Kidney tubule cell (primary cell): ENCODE measurements around the gene RTP2.
A peak's percentile ranks its signal among the peaks of the same experiment; 100 is the strongest.
"Not testable (repeated sequence)": the region's sequence is repeated elsewhere in the genome, so short reads cannot be mapped to it uniquely, and the experiment has no call there.

Experiments used
- DNase-seq: peaks from one replicate; pipeline ENCODE4 v3.0.0-alpha.2; 2018; ENCODE audit warnings: low spot score

The RTP2 gene

GRCh38 chr3:187713504-187713903, 11.1 kb upstream of the RTP2 start:
- peak; percentile 41 for DNase-seq

DNA sequence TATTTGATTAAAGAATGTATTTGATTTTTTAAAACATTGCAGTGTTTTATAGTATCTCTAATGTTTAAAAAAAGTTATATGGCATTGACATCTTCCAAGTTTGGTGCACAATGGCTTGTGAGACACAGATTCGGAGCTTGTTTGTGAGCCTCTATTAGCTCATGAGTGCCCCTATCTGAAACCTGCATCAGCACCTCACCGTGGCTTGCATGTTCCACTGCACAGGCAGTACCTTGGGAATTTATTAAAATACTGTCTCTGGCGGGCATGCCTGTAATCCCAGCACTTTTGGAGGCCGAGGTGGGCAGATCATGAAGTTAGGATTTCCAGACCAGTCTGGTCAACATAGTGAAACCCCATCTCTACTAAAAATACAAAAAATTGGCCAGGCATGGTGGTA, 6.8 kb upstream of the RTP2 start:
- DNase-seq, result peak; percentile 11

- peak; percentile 64 for DNase-seq
These were observed 6.3 kb upstream of the RTP2 start for GRCh38 chr3:187708696-187709095.

DNA sequence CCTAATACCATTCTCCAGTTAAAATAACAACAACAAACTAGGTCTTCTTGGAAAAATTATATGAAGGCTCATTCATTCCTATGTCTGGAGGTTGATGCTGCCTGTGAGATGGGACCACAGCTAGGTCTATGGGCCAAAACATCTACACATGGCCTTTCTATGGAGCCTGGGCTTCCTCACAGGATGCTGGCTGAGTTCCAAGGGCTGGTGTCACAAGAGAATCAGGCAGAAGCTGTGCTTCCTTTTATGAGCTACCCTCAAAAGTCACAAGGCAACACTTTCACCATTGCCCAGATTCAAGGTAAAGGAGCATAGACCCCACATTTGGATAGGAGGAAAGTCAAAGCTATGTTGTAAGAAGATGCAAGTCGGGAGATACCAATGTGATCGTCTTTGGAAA, 4.6 kb upstream of the RTP2 start:
- peak; percentile 12 for DNase-seq

GRCh38 chr3:187705164-187705563, 2.8 kb upstream of the RTP2 start:
- peak; percentile 23 for DNase-seq

DNA sequence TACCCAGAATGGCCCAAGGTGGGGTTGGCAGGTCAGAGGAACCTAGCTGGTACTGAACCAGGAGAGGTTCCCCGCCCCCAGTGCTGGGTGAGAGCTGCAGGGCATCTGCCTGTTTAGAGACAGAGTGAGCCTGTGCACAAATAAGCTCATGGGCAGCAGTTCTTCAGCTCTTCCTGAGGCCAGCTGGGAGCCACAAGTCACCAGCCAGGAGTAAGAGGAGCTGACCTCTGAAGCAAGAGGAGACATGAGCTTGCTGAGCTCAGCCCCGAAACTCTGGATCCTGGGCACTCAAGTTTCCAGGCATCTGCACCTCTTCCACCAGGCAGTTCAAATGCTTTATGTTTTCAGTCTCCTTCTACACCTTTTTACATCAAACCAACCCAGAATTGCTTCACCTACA, 2.1 kb downstream of the RTP2 start:
- no peak for DNase-seq

DNA sequence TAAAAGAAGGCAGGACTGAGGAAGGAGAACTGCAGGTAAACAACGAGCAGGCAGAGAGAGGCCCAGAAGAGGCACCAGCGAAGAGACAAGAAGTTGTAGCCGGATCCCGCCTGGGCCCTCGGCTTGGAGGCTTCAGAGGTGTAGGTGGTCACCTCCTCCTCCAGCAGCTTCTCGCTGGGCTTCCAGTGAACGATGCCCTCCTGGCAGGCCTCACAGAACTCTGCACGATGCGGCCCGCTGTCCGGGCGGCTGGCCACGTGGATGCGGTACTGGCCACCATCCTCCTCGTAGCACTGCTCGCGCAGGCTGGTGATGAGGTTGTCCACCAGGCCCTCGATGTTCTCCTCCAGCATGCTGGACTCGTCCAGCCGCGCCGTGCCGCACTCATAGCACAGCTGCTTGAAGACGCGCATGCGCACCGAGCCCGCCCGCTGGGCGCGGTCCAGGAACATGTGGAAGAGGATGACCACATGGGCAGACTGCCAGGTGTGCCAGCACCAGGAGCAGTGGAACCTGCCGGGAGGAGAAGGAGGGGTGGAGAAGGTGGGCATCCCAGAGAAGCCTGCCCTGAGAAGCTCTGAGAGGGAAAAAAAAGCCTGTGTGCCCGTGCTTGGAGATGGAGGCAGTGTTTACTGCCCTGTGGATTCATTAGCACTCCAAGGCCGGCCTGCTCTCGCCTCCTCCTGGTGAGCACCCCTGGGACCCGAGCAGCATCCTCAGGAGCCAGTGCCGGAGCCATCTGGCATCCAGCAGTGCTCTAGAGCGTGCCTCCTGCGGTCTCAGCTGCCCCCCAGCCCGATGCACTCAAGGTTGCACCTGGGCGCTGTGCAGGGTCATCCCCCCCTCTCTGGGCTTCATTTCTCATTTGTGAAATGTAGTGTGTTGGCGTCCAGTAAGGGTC, 3.6 kb downstream of the RTP2 start:
- no peak for DNase-seq

GRCh38 chr3:187696021-187696420, 6.3 kb downstream of the RTP2 start:
- no peak for DNase-seq

- no peak for DNase-seq
These were observed 6.9 kb downstream of the RTP2 start for GRCh38 chr3:187695449-187695848.

DNA sequence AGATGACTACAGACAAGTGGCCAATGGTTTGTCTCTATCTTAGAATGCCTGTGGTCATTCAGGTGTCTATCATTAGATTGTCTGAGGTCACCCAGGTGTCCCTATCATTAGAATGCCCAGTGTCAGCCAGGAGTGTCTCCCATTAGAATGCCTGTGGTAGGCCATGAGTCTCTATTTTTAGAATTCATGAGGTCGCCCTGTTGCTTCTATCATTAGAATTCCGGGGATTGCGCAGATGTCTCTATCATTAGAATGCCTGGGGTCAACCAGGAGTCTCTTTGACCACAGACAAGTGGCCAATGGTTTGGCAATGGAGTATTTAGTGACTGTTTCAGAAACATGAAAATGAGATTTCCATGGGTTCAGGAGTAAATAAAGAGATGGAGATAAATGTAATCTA, 7.6 kb downstream of the RTP2 start:
- peak; percentile 68 for DNase-seq

- no peak for DNase-seq
These were observed 8.9 kb downstream of the RTP2 start for GRCh38 chr3:187693431-187693830.

- no peak for DNase-seq
These were observed 12.4 kb downstream of the RTP2 start for GRCh38 chr3:187689984-187690383.

GRCh38 chr3:187686621-187687273, 15.6 kb downstream of the RTP2 start:
- no peak for DNase-seq

DNA sequence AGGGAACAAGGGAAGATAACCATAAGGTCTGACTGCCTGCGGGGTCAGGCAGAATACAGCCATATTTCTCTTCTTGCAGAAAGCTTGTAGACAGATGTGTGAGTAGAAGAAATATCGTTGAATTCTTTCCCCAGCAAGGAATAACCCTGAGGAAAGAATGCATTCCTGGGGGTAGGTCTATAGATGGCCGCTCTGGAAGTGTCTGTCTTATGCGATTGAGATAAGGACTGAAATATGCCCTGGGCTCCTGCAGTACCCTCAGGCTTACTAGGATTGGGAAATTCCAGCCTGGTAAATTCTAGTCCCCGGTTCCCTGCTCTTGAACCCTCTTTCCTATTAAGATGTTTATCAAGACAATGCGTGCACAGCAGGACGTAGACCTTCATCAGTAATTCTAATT, 16.4 kb downstream of the RTP2 start:
- no peak for DNase-seq

GRCh38 chr3:187684880-187685279, 17.5 kb downstream of the RTP2 start:
- peak; percentile 11 for DNase-seq

GRCh38 chr3:187684444-187684843, 17.9 kb downstream of the RTP2 start:
- no peak for DNase-seq

- DNase-seq, result not testable (repeated sequence)
These were observed 20.6 kb downstream of the RTP2 start for GRCh38 chr3:187681756-187682155.

DNA sequence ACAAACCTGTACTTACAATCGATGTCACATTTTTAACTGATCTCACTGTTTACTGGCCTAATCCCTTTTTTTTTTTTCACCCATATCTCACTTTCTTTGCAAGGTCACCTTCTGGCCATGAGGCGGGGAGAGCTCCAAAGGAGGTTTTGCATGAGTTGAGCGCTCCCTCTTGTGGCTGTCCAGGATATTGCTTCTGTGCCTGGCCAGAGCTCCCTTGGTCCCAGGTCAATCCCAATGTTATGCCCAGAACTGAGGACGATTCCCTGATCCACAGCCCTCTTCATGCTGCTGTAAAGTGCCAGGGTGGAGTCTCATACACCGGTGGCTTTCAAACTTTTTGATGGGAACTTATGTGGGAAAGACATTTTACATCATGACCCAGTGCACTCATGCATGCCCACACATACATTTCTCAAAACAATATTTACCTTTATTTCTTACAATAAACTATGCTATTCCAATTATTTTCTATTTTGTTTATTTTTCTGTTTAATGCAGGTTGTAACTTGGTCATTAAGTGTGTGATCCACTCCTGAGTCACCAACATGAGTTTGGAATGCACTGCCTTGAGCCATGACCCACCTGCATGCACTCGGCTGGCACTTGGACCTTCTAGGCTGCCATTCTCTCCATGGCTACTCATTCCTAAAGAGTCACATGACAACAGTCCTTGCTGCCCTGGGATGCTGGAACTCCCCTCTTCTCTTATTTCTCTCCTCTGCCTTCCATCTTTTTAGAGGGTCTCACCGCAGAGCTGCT, 22.5 kb downstream of the RTP2 start:
- peak; percentile 76 for DNase-seq

DNA sequence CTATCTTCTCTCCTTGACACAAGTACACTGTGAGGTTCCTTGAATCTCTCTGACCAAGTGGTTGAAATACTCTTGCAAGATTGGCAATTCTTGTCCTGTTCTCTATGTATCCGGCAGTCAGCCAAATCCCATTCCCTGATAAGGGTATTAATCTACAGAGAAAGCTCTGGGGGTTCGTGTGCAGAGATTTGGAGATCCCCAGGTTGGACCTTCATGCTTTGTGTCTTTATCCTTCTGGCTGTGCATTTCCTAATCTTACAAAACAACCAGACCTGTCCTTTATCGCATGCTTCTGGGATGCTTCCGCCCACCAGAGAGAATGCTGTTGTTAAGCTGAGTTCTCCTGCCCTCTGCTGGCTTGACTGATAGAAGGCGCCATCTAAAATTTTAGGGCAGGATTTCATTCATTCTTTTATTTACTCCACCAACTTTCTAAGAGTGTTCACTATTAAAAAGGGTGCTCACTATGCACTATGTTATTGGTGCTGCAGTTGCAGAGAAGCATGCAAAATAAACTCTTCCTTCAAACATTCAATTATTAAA, 23.6 kb downstream of the RTP2 start:
- DNase-seq, result peak; percentile 69

- DNase-seq, result peak; percentile 41
These were observed 24.8 kb downstream of the RTP2 start for GRCh38 chr3:187677604-187678003.

GRCh38 chr3:187673012-187673411, 29.3 kb downstream of the RTP2 start:
- peak; percentile 72 for DNase-seq
